Middle frontal gyrus (tissue), 1 donor: Measurements from ENCODE around the gene THBD.

Source experiments
- DNase-seq: peaks from one replicate; pipeline ENCODE4 v3.0.0-alpha.2; 2015; ENCODE audit warnings: low spot score; ENCODE audit errors: extremely low spot score

The THBD gene

GRCh38 chr20:23084282-23084844 lies 34.9 kb upstream of the THBD start:
- no peak for DNase-seq

- no peak for DNase-seq
Measured at GRCh38 chr20:23083553-23084220, 34.2 kb upstream of the THBD start.

- no peak for DNase-seq
Measured at GRCh38 chr20:23082846-23083552, 33.5 kb upstream of the THBD start.

- DNase-seq = no peak
Measured at GRCh38 chr20:23081263-23081819, 31.9 kb upstream of the THBD start.

- DNase-seq = no peak
Measured at GRCh38 chr20:23080521-23080920, 31.0 kb upstream of the THBD start.

GRCh38 chr20:23079926-23080325 lies 30.5 kb upstream of the THBD start:
- no peak for DNase-seq

GRCh38 chr20:23079016-23079351 lies 29.5 kb upstream of the THBD start:
- no peak for DNase-seq

GRCh38 chr20:23078351-23079015 lies 29.0 kb upstream of the THBD start:
- DNase-seq = no peak

GRCh38 chr20:23077277-23077676 lies 27.8 kb upstream of the THBD start:
- no peak for DNase-seq

GRCh38 chr20:23074052-23074451 lies 24.6 kb upstream of the THBD start:
- no peak for DNase-seq

- no peak for DNase-seq
Measured at GRCh38 chr20:23072892-23073586, 23.6 kb upstream of the THBD start.

GRCh38 chr20:23071996-23072395 lies 22.5 kb upstream of the THBD start:
- DNase-seq = no peak

GRCh38 chr20:23071398-23071797 lies 21.9 kb upstream of the THBD start:
- DNase-seq = no peak

GRCh38 chr20:23069108-23069507 lies 19.6 kb upstream of the THBD start:
- no peak for DNase-seq

GRCh38 chr20:23068283-23068682 lies 18.8 kb upstream of the THBD start:
- DNase-seq = no peak

GRCh38 chr20:23066772-23067171 lies 17.3 kb upstream of the THBD start:
- no peak for DNase-seq

- no peak for DNase-seq
Measured at GRCh38 chr20:23065266-23066201, 16.1 kb upstream of the THBD start.

GRCh38 chr20:23063581-23063980 lies 14.1 kb upstream of the THBD start:
- DNase-seq = no peak

- DNase-seq = no peak
Measured at GRCh38 chr20:23063168-23063567, 13.7 kb upstream of the THBD start.

- no peak for DNase-seq
Measured at GRCh38 chr20:23062632-23063031, 13.2 kb upstream of the THBD start.
